ENCODE measurements around the gene PDK2.

The PDK2 gene

GRCh38 chr17:50057521-50057991 lies 37.6 kb upstream of the PDK2 start:
- Histone ChIP-seq H3K9me3 (ENCODE audit: control insufficient read depth, insufficient read depth, low read length) (no peaks in the 10 kb centered on the region), H3K79me2 (ENCODE audit: control insufficient read depth, low read length) (0 out of 2 replicates have a peak, but pooled peaks cover 4% of the 10 kb centered on the region), H3K4me2 (ENCODE audit: low read length) (peak overlapping the region; percentile 71), H3K4me3 (ENCODE audit: low read length) (peak overlapping the region; percentile 89; the same call in 1 of the 2 replicates), H3K36me3 (ENCODE audit: control insufficient read depth, low read length) (no peaks in the 10 kb centered on the region), H3F3A (ENCODE audit: control insufficient read depth, insufficient read depth) (no peaks in the 10 kb centered on the region; the same call in 1 of the 2 replicates), H3K27ac (ENCODE audit: low read depth, low read length) (no peak overlapping the region), H3K4me1 (ENCODE audit: control insufficient read depth, low read length) (peaks cover 29% of the 10 kb centered on the region), H4K20me1 (ENCODE audit: control insufficient read depth, insufficient read depth, low read depth, low read length) (no peaks in the 10 kb centered on the region), H3K27me3 (ENCODE audit: control insufficient read depth, low read length) (peaks cover 10% of the 10 kb centered on the region), H3K9me2 (replicated peaks; ENCODE audit: control insufficient read depth, low read length) (no peaks in the 10 kb centered on the region)
- TF ChIP-seq EZH2phosphoT487 (IDR thresholded peaks at IDR 0.05; ENCODE audit: borderline replicate concordance, low read length) (no peak), CTCF (IDR thresholded peaks at IDR 0.05; ENCODE audit: low read depth, low read length, poor library complexity, severe bottlenecking) (no peak)

- TF ChIP-seq CTCF (IDR thresholded peaks at IDR 0.05; ENCODE audit: low read depth, low read length, poor library complexity, severe bottlenecking) = no peak
- no peak for TF ChIP-seq EZH2phosphoT487 (IDR thresholded peaks at IDR 0.05; ENCODE audit: borderline replicate concordance, low read length)
- no peaks in the 10 kb centered on the region for H4K20me1 ChIP-seq (ENCODE audit: control insufficient read depth, insufficient read depth, low read depth, low read length)
- H3K4me2 ChIP-seq (ENCODE audit: low read length) = no peak overlapping the region
- H3F3A ChIP-seq (ENCODE audit: control insufficient read depth, insufficient read depth) = no peaks in the 10 kb centered on the region; the same call in 1 of the 2 replicates
- no peak overlapping the region for H3K4me3 ChIP-seq (ENCODE audit: low read length)
- 0 out of 2 replicates have a peak, but pooled peaks cover 4% of the 10 kb centered on the region for H3K79me2 ChIP-seq (ENCODE audit: control insufficient read depth, low read length)
- H3K27ac ChIP-seq (ENCODE audit: low read depth, low read length) = no peak overlapping the region
- peaks cover 29% of the 10 kb centered on the region for H3K4me1 ChIP-seq (ENCODE audit: control insufficient read depth, low read length)
- no peaks in the 10 kb centered on the region for H3K9me2 ChIP-seq (replicated peaks; ENCODE audit: control insufficient read depth, low read length)
- H3K9me3 ChIP-seq (ENCODE audit: control insufficient read depth, insufficient read depth, low read length) = no peaks in the 10 kb centered on the region
- peaks cover 7% of the 10 kb centered on the region for H3K27me3 ChIP-seq (ENCODE audit: control insufficient read depth, low read length)
- H3K36me3 ChIP-seq (ENCODE audit: control insufficient read depth, low read length) = no peaks in the 10 kb centered on the region
Observed at GRCh38 chr17:50058296-50058953, 36.7 kb upstream of the PDK2 start.

- Histone ChIP-seq H3K4me3 (ENCODE audit: low read length) (no peak overlapping the region), H3K36me3 (ENCODE audit: control insufficient read depth, low read length) (no peaks in the 10 kb centered on the region), H3F3A (ENCODE audit: control insufficient read depth, insufficient read depth) (no peaks in the 10 kb centered on the region; the same call in 1 of the 2 replicates), H3K27ac (ENCODE audit: low read depth, low read length) (no peak overlapping the region), H3K79me2 (ENCODE audit: control insufficient read depth, low read length) (0 out of 2 replicates have a peak, but pooled peaks cover 4% of the 10 kb centered on the region), H3K4me2 (ENCODE audit: low read length) (no peak overlapping the region), H3K4me1 (ENCODE audit: control insufficient read depth, low read length) (peaks cover 29% of the 10 kb centered on the region), H4K20me1 (ENCODE audit: control insufficient read depth, insufficient read depth, low read depth, low read length) (no peaks in the 10 kb centered on the region), H3K9me3 (ENCODE audit: control insufficient read depth, insufficient read depth, low read length) (no peaks in the 10 kb centered on the region), H3K9me2 (replicated peaks; ENCODE audit: control insufficient read depth, low read length) (no peaks in the 10 kb centered on the region), H3K27me3 (ENCODE audit: control insufficient read depth, low read length) (peaks cover 6% of the 10 kb centered on the region)
- TF ChIP-seq EZH2phosphoT487 (IDR thresholded peaks at IDR 0.05; ENCODE audit: borderline replicate concordance, low read length) (no peak), CTCF (IDR thresholded peaks at IDR 0.05; ENCODE audit: low read depth, low read length, poor library complexity, severe bottlenecking) (no peak)
Observed at GRCh38 chr17:50059256-50059655, 35.9 kb upstream of the PDK2 start.
